Measurements from ENCODE around the gene PRKCB. TPM values are rescaled to one million over a fixed set of nuclear protein-coding genes. Genes with fewer than 3 reads are reported as not detected.
A peak's percentile ranks its signal among the peaks of the same experiment; 100 is the strongest.

PRKCB gene
- total RNA-seq, 1 donor from 2014 or later, result 0.76 TPM

DNA sequence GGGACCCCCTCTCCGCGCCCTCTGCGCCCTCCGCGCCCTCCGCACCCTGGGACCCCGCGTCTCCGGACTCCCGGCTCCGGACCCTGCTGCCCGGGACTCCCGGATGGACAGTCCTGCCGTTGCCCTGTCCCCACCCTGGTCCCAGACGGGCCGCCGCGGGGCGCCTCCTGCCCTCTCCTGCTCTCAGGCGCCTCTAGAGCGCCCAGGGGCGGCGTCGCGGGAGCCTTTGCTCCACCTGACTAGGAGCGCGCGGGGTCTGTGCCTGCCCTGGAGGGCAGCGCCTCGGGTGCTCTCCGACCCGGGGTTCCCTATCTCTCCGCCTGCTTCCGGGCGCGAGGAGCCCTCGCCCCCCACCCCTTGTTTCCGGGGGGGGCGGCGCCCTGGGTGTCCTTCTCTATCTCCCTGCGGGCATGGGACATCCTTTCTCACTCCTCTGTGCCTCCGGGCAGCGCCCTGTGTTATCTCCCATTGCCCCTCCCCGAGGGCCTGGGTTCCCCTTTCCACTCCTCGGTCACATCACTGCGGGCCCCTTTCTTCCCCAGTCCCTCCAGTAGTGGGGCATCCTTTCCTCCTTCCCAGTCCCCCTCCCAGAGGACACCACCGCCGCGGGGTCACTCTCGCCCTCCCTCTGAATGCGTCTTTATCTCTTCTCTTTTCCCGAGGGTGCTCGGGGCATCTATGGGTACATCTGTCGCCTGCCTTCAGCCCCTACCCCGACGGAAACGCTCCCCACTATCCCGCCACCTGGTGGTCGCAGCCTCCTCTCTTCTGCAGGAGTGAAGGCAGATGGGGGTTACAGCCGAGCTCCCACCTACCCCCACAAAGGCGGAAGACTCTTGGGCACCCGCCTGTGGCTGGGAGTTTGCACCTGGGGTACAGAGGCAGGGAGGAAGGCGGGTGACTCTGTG is 875 bp downstream of the PRKCB start:
- ATAC-seq, result peak; percentile 33

- ATAC-seq, result no peak
These were observed 1.9 kb downstream of the PRKCB start for GRCh38 chr16:23837553-23838308.

GRCh38 chr16:23838485-23839142 is 2.8 kb downstream of the PRKCB start:
- ATAC-seq, result no peak

DNA sequence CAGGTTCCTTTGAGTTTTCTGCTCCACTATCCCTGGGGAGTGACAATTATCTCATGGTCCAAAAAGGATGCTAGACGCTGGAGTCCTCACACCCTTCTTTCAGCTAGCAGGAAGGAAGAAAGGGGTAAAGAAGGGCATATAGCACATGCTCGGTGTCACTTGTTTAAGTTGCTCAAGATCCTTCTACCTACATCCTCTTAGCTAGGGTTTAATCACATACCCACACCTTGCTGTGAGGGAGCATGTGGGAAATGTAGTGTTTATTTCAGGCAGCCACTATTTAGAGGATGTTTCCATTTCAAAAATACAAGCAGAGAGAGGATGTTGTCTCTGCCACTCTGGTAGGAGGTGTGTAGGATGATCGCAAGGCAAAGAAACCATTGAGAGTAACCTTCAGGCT is 4.5 kb downstream of the PRKCB start:
- ATAC-seq, result no peak

GRCh38 chr16:23842137-23842600 is 6.4 kb downstream of the PRKCB start:
- no peak for ATAC-seq

GRCh38 chr16:23843143-23843542 is 7.4 kb downstream of the PRKCB start:
- ATAC-seq, result no peak

DNA sequence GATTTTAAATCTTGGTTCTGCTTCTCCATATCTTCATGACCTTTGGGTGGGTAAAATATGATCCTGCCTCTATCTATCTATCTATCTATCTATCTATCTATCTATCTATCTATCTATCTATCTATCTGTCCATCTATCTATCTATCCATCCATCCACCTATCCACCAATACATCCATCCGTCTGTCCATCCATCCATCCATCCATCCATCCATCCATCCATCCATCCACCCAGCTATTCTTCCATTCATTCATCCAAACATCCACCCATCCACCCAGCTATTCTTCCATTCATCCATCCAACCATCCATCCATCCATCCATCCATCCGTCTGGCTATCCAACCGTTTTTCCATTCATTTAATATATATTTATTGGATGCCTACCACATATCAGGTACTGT is 11.5 kb downstream of the PRKCB start:
- ATAC-seq, result no peak

DNA sequence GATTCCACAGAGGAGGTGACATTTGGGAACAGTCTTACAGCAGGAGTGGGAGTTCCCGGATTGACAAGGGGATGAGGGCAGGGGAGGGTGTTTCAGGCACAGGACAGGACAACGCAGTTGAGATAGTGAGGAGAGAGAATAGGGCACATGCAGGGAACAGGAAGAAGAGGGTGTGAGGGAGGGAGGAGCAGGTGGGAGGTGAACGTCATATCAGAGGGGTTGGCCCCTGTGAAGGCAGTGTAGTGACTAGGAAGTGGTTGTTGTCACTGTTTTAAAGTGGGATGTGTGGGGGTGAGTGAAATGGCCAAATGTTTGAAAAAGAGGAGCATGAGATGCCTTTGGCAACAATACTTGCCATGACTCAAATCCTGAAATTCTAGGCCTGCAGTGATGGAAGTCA is 12.2 kb downstream of the PRKCB start:
- ATAC-seq, result no peak

DNA sequence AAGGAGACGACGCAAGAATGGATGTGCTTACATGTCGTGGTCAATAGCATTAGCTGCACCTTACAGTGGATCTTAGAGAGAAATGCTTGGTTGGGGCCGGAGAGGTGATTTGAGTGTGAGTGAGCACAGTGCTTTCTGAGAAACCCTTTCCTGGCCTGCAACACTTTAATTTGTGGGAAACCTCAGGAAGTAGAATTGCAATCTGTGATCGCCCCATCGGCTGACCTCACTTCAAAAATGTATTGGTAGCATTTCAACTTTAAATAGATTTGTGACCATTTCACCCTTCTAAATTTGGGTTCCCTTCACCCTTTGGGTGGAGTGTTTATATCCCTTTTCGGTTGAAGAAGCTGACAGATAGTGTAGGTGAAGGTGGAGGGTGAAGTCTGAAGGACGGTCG is 13.2 kb downstream of the PRKCB start:
- ATAC-seq, result no peak

DNA sequence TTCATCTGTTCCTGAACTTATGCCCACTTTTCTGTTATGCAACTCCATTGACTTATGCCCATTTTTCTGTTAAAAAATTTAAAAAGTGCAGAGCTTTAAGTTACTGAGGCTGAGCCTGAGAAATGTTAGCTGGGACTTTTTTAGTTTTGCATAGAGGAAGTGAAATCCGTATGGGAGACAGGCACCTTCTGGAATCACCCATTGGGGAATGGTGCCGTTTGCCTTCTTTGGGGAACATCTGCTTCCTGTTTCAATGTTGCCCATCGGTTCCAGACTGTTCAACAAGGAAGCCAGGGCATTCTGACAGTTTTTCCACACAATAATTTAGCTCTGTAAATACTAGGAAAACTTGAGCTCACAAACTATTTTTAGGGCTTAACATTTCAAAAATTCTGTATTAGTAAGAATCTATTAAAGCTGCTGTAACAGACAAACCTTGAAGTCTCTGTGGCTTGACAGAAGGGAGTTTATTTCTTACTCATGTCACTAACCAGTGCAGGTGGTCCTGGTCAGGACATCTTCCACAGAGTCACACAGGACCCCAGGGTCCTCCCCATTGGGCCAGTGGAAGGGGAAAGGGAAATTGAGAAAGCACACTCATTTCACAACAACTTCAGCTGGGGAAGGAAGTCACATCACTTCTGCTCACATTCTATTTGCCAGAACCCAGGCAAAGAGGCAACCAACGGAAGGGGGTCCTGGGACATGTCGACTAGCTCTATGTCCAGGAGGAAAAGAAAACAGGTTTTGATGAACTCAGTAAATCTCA is 17.2 kb downstream of the PRKCB start:
- no peak for ATAC-seq

DNA sequence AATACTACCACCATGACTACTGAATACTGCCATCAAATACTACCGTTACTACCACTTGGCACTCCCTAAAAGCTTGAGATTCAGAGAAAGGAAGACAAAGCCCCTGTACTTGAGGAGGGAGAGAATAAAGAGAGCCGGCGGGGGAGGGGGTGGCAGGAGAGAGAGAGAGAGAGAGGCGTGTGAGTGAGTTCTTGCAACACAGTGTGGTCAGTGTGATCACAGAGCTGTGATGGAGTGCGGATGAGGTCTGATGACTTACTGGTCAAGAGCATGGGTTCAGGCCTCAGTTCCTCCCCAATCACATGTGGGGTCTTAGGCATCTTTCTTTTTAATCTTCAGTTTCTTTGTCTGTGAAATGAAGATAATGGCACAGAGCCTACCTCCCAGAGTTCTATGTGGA is 19.2 kb downstream of the PRKCB start:
- no peak for ATAC-seq

GRCh38 chr16:23856251-23856709 is 20.5 kb downstream of the PRKCB start:
- no peak for ATAC-seq

GRCh38 chr16:23857256-23857880 is 21.6 kb downstream of the PRKCB start:
- no peak for ATAC-seq

- no peak for ATAC-seq
These were observed 22.1 kb downstream of the PRKCB start for GRCh38 chr16:23857881-23858269.

GRCh38 chr16:23858542-23858941 is 22.8 kb downstream of the PRKCB start:
- peak; percentile 51 for ATAC-seq

- no peak for ATAC-seq
These were observed 24.0 kb downstream of the PRKCB start for GRCh38 chr16:23859713-23860269.

- no peak for ATAC-seq
These were observed 26.1 kb downstream of the PRKCB start for GRCh38 chr16:23861874-23862273.

GRCh38 chr16:23862556-23862955 is 26.8 kb downstream of the PRKCB start:
- ATAC-seq, result no peak

GRCh38 chr16:23863511-23864422 is 28.0 kb downstream of the PRKCB start:
- ATAC-seq, result peak; percentile 38

- ATAC-seq, result no peak
These were observed 30.1 kb downstream of the PRKCB start for GRCh38 chr16:23865853-23866252.
